Stimulated activated memory B cell treated with anti-CD40 and anti-IgM and Interleukin-4, amounts not matched to agents 10 μg/mL and 1 μg/mL and 100 μg/mL, for 72 hours (primary cell): ENCODE measurements around the gene TJP2.

Source experiments
- ATAC-seq: fragments of 150-1000 bp; cut with Tn5 transposase; 2 replicates; pipeline ENCODE4 v1.10.0; 2021
- H3K27ac Mint-ChIP-seq: one replicate; pipeline ENCODE4 v1.8.0; 2022; ENCODE audit warnings: mild to moderate bottlenecking, mixed read lengths
- H3K27me3 Mint-ChIP-seq: one replicate; pipeline ENCODE4 v1.8.0; 2022; ENCODE audit warnings: mixed read lengths
- H3K36me3 Mint-ChIP-seq: one replicate; pipeline ENCODE4 v1.8.0; 2022; ENCODE audit warnings: mixed read lengths
- H3K4me1 Mint-ChIP-seq: one replicate; pipeline ENCODE4 v1.8.0; 2022; ENCODE audit warnings: mixed read lengths
- H3K4me3 Mint-ChIP-seq: one replicate; pipeline ENCODE4 v1.8.0; 2022; ENCODE audit warnings: mild to moderate bottlenecking, moderate library complexity, mixed read lengths
- H3K9me3 Mint-ChIP-seq: one replicate; pipeline ENCODE4 v1.8.0; 2022; ENCODE audit warnings: mixed read lengths

TJP2 gene

DNA sequence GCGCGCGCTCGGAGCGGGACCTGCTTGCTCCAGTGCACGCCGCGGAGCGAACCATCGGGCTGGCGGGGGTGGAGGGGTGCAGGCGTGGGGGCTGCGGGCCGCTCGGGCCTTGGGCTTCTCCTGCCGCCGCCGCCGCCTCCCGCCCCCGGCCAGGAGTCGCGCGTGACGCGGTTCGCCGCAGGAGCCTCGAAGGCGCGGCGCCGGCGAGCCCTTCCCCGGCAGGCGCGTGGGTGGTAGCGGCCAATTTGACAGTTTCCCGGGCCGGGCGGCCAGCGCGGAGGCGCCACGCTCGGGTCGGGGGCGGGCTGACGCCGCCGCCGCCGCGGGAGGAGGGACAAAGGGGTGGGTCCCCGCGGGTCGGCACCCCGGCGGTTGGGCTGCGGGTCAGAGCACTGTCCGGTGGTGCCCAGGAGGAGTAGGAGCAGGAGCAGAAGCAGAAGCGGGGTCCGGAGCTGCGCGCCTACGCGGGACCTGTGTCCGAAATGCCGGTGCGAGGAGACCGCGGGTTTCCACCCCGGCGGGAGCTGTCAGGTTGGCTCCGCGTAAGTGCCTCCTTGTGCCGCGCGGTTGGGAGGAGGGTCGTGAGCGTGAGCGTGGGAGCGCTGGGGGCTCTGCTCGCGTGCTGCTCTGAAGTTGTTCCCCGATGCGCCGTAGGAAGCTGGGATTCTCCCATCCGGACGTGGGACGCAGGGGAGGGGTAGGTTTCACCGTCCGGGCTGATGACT, at the start of gene TJP2:
Gene TJP2 (plus strand): TSS at position 387 of the 725 bp plus-strand sequence. CDS start 96 bp downstream, at position 483.
- peaks cover 33% of the 10 kb centered on the region for H3K4me1 Mint-ChIP-seq
- peak within 1 kb of the TSS; percentile 95 for H3K27ac Mint-ChIP-seq
- H3K4me3 Mint-ChIP-seq, result peak within 1 kb of the TSS; percentile 91
- peak; percentile 52 for ATAC-seq
- H3K27me3 Mint-ChIP-seq, result peaks cover 29% of the 10 kb centered on the region
- no peaks in the 10 kb centered on the region for H3K36me3 Mint-ChIP-seq
- H3K9me3 Mint-ChIP-seq, result no peaks in the 10 kb centered on the region

DNA sequence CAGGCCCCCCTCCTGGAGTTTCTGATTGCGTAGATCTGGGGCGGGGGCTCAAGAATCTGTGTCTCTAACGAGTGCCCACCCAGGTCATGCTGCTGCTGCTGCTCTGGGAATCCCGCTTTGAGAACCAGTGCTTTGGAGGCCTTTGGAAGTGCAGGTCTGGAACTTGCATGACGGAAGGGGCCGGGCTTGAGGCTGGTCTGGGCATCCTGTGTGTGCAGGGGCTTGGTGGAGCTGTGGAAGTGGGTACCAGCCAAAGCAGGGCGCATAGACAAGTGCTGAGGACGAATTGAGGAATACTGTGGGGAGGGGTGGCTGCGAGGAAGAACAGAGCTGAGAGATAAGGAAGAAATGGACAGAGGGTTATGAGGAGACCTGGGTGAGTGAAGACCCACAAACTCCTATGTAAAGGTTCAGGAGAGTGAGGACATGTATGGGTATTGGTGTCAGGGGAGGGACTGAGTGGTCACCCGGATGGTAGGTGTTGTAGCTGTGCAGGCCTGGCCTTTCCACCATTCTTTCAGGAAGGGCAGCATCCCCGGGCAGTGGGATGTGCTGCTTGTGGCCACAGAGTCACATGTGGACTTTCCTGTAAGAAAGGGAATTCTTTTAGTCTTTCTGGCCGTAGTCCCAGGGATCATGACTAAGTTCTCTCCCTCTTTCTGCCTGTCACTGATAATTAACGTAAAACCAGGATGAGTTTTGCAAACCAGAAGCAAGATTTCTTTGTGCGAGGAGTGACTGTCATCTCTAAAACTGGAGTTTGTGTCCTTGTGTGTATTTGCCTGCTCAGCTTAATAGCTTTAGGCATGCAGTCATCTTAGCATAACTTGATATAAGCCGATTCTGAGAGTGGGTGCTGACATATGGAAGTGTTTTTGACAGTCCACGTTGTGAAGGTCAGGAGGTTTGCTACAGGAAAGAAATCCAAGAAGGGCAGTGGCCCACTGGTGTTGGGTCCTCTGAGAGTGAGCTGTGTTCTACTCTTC, 43.3 kb upstream of the TJP2 start:
- H3K4me3 Mint-ChIP-seq, result no peak overlapping the region
- no peaks in the 10 kb centered on the region for H3K9me3 Mint-ChIP-seq
- H3K36me3 Mint-ChIP-seq, result peaks cover 6% of the 10 kb centered on the region
- H3K4me1 Mint-ChIP-seq, result no peaks in the 10 kb centered on the region
- H3K27ac Mint-ChIP-seq, result no peak overlapping the region
- peaks cover 17% of the 10 kb centered on the region for H3K27me3 Mint-ChIP-seq
- ATAC-seq, result no peak

DNA sequence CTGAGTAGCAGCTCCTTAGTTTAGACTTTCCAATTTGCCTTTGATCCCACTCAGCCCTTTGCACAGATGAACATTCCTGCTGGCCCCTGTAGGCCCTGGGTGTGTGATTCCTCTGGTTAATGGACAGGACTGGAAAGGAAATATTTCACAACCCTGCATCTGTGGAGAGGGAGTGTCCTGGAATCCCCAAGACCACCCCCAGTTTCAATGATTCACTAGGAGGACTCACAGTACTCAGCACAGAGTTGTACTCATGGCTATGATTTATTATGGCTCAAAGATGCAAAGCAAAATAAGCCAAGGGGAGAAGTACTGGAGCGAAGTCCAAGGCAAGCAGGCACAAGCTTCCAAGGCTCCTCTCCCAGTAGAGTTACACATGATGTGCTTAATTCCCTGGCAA, 42.4 kb upstream of the TJP2 start:
- no peaks in the 10 kb centered on the region for H3K4me1 Mint-ChIP-seq

DNA sequence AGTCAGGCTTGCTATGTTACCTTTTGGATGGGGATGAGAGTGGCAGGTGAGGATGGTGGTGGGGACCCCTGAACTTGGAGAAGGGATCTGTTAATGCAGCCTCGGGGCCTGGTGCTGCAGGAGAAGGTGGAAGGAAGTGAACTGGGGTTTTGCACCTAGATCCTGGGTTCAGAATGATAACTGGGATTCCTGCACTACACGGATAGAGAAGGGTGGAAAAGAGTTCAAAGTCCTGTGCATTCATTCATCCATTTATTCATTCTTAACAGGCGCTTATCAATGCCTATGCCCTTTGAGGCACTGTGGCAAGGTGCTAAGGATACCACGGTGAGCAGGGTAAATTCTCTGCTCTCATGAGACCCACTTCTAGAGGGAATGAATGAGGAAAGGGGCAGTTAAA, 41.7 kb upstream of the TJP2 start:
- H3K4me3 Mint-ChIP-seq, result no peak overlapping the region
- H3K9me3 Mint-ChIP-seq, result no peaks in the 10 kb centered on the region
- no peak overlapping the region for H3K27ac Mint-ChIP-seq
- H3K27me3 Mint-ChIP-seq, result peaks cover 17% of the 10 kb centered on the region
- H3K36me3 Mint-ChIP-seq, result peaks cover 6% of the 10 kb centered on the region
- no peaks in the 10 kb centered on the region for H3K4me1 Mint-ChIP-seq
- no peak for ATAC-seq

More for the DNA sequence above, 42.4 kb upstream of the TJP2 start:
- Mint-ChIP-seq H3K4me3 (no peak overlapping the region), H3K27me3 (peaks cover 17% of the 10 kb centered on the region), H3K27ac (no peak overlapping the region), H3K36me3 (peaks cover 6% of the 10 kb centered on the region), H3K9me3 (no peaks in the 10 kb centered on the region)
- no peak for ATAC-seq

DNA sequence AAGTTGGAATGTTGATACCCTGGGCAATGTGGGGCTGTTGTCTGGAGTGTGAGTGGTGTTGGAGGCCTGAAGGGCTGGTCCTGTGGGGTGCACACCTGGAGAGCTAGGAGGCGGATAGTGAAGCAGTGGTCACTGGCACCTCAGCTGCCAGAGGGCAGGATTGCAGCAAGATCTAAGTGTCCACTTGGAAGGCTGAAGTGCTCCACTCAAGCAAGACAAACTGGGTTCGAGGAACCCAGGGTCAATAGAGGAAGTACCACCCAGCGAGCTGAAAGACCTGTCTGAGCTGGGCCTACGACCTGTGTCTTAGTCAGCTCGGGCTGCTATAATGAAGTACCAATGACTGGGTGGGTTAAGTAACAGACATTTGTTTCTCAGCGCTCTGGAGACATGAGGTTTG, 39.7 kb upstream of the TJP2 start:
- Mint-ChIP-seq H3K4me3 (no peak overlapping the region), H3K27ac (no peak overlapping the region), H3K27me3 (peaks cover 17% of the 10 kb centered on the region), H3K36me3 (peaks cover 6% of the 10 kb centered on the region), H3K9me3 (no peaks in the 10 kb centered on the region), H3K4me1 (no peaks in the 10 kb centered on the region)
- ATAC-seq, result no peak

DNA sequence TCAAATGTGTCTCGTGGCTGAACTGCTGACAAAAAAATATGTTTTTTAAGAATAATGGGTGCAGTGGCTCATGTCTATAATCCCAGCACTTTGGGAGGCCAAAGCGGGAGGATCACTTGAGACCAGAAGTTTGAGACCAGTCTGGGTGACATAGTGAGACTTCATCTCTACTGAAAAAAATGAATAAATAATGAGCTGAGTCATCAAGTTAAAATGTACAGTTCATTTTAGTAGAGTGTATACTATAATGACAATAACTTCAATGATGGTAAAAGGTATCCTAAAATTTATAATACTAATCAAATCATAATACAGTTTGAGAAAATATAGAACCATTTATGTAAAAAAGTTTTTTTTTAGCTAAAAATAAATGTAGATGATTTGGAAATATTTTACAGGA, 37.9 kb upstream of the TJP2 start:
- Mint-ChIP-seq H3K27me3 (peaks cover 8% of the 10 kb centered on the region), H3K27ac (no peak overlapping the region), H3K4me1 (no peaks in the 10 kb centered on the region), H3K4me3 (no peak overlapping the region), H3K36me3 (peaks cover 6% of the 10 kb centered on the region), H3K9me3 (no peaks in the 10 kb centered on the region)
- no peak for ATAC-seq

DNA sequence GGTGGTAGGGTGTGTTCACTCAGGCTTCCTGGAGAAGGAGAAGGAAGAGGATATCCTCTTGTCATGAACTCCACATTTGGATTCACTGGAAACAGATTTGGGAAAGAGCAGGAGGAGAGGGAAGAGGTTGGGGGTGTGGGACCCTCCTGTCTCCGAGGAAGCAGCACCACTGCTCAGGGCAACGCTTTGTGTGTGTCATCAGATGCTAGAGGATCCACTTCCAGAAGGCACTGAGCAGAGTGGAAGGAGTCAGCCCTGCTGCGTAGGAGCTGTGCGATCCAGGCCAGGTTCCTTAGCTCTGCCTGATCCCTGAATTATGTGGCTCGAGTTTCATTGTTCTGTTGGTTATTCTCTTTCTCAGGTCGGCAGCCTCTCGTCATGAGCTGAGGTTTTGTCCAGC, 37.3 kb upstream of the TJP2 start:
- no peak for ATAC-seq
- peaks cover 6% of the 10 kb centered on the region for H3K36me3 Mint-ChIP-seq
- H3K9me3 Mint-ChIP-seq, result no peaks in the 10 kb centered on the region
- no peak overlapping the region for H3K4me3 Mint-ChIP-seq
- peaks cover 8% of the 10 kb centered on the region for H3K27me3 Mint-ChIP-seq
- no peak overlapping the region for H3K27ac Mint-ChIP-seq
- no peaks in the 10 kb centered on the region for H3K4me1 Mint-ChIP-seq

DNA sequence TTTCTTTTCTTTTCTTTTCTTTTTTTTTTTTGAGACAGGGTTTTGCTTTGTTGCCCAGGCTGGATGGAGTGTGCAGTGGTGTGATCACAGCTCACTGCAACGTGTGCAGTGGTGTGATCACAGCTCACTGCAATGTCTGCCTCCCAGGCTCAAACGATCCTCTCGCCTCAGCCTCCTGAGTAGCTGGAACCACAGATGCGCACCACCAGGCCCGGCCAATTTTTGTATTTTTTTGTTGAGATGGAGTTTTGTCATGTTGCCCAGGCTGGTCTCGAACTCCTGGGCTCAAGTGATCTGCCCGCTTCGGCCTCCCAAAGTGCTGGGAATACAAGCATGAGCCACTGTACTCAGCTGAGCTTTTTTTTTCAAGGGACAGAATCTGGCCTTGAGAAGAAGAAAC, 36.8 kb upstream of the TJP2 start:
- Mint-ChIP-seq H3K27ac (no peak overlapping the region), H3K9me3 (no peaks in the 10 kb centered on the region), H3K27me3 (peaks cover 8% of the 10 kb centered on the region), H3K4me3 (no peak overlapping the region), H3K4me1 (no peaks in the 10 kb centered on the region), H3K36me3 (peaks cover 6% of the 10 kb centered on the region)
- ATAC-seq, result no peak

DNA sequence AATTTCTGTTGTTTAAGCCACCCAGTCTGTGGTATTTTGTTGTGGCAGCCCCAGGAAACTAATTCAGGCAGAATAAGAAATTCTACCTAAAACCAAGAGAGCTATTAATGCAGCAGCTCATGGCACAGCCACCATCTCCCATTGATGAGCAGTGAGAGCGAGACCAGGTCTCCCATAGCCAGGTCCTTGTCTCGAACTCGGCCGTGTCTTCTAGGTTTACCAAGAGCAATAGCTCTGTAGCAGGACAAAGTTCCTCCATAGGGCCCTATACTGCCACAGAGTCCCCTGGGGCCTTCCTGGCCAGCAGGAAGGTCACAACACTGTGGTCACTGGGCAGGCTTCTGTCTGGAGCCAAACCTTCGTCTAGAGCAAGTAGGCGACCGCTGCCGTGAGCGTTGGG, 34.5 kb upstream of the TJP2 start:
- Mint-ChIP-seq H3K4me1 (no peaks in the 10 kb centered on the region), H3K27me3 (no peaks in the 10 kb centered on the region), H3K36me3 (no peaks in the 10 kb centered on the region), H3K4me3 (no peak overlapping the region), H3K9me3 (no peaks in the 10 kb centered on the region), H3K27ac (no peak overlapping the region)
- ATAC-seq, result no peak

DNA sequence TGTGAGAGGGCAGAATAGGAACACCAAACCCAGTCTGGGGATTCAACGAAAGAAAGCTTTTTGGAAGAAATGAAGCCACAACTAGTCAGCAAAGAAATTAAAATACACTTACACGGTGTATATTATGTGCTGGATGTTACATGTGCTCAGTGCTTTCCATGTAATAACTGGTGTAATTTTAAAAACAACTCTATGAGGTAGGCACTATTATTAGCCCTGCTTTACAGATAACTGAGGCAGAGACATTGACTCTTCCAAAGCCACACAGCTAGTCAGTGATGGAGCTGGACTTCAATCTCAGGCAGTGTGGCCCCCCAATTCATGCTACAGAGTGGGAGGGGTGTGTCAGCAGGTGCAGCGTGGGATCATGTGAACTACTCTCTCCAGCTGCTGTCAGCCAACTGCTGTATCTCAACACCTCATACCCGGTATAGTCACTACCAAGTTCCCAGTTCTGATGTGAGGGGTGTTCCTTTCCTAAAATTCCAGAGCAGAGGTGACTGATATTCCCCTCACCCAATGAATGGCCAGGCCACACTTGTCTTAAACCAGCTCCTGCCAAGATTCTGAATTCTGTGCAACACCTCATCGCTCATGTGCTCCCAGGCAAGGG, 33.8 kb upstream of the TJP2 start:
- no peak overlapping the region for H3K27ac Mint-ChIP-seq
- no peak for ATAC-seq
- H3K27me3 Mint-ChIP-seq, result no peaks in the 10 kb centered on the region
- no peak overlapping the region for H3K4me3 Mint-ChIP-seq
- H3K36me3 Mint-ChIP-seq, result no peaks in the 10 kb centered on the region
- H3K4me1 Mint-ChIP-seq, result no peaks in the 10 kb centered on the region
- H3K9me3 Mint-ChIP-seq, result no peaks in the 10 kb centered on the region

DNA sequence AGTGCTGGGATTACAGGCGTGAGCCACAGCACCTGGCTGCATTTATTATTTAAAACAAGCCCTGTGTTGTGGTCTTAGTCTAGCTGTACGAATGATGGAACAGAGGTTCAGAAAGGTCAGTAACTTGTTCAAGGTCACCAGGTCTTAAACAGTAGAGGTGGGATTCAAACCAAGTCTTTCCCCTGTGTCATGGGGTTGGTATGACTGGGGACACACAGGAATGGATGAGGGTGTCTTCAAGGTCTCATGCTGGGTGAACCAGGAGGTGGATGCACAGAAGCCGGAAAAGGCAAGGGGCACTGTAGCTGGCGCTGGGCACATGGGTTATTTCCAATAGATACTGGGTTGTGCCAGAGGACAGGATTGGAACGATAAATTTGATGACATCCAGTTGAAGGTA, 32.2 kb upstream of the TJP2 start:
- no peaks in the 10 kb centered on the region for H3K36me3 Mint-ChIP-seq
- H3K27ac Mint-ChIP-seq, result no peak overlapping the region

DNA sequence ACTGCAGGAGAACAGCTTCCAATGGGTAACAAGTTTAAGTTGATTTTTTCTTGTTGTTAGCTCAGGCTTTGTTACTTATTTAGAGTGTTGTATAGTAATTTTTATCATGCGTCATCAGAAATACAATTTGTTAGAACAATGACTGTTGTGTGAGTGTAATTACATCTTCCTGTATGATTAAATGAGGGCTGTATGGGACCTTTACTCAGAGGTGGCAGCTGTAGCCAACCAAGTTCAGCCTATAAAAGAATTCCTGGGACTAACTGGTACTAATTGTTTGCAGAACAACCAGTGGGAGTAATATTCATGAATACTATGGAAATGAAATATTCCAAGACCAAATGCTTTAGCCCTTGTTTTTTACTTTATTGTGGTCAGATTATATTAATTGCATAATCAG, 30.8 kb upstream of the TJP2 start:
- no peak for ATAC-seq
- no peaks in the 10 kb centered on the region for H3K27me3 Mint-ChIP-seq
- no peak overlapping the region for H3K27ac Mint-ChIP-seq
- no peaks in the 10 kb centered on the region for H3K4me1 Mint-ChIP-seq
- no peaks in the 10 kb centered on the region for H3K36me3 Mint-ChIP-seq
- H3K9me3 Mint-ChIP-seq, result no peaks in the 10 kb centered on the region
- no peak overlapping the region for H3K4me3 Mint-ChIP-seq

More for the DNA sequence above, 32.2 kb upstream of the TJP2 start:
- H3K4me1 Mint-ChIP-seq, result no peaks in the 10 kb centered on the region
- no peak overlapping the region for H3K4me3 Mint-ChIP-seq
- ATAC-seq, result no peak
- no peaks in the 10 kb centered on the region for H3K27me3 Mint-ChIP-seq
- H3K9me3 Mint-ChIP-seq, result no peaks in the 10 kb centered on the region

DNA sequence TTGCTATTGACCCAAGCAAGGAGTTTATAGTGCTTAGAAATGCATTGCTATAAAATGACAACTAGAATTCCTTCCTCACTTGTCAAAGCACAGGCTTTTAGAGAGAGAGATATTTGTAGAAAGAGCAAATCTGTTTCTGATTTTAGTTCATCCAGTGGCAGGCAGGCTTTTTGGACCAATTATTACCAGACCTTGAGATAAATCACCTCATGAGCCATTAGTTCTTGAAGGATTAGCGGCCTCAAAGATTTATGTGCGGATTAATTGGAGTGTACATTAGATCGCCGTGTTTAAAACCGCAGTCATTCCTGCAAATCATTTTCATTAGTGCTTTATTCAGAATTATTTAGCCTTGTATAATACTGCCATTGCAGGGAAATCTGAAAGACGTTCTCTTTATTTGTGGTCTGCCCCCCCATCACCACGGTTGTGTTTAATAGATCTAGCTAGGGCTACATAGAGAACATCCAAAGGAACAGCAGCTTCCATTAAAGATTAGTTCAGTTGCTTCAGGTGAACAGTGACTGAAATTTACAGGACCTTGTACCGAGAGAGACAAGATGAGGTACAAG, 28.8 kb upstream of the TJP2 start:
- Mint-ChIP-seq H3K27me3 (no peaks in the 10 kb centered on the region), H3K36me3 (no peaks in the 10 kb centered on the region), H3K4me1 (no peaks in the 10 kb centered on the region), H3K27ac (no peak overlapping the region), H3K9me3 (no peaks in the 10 kb centered on the region), H3K4me3 (no peak overlapping the region)
- ATAC-seq, result no peak

DNA sequence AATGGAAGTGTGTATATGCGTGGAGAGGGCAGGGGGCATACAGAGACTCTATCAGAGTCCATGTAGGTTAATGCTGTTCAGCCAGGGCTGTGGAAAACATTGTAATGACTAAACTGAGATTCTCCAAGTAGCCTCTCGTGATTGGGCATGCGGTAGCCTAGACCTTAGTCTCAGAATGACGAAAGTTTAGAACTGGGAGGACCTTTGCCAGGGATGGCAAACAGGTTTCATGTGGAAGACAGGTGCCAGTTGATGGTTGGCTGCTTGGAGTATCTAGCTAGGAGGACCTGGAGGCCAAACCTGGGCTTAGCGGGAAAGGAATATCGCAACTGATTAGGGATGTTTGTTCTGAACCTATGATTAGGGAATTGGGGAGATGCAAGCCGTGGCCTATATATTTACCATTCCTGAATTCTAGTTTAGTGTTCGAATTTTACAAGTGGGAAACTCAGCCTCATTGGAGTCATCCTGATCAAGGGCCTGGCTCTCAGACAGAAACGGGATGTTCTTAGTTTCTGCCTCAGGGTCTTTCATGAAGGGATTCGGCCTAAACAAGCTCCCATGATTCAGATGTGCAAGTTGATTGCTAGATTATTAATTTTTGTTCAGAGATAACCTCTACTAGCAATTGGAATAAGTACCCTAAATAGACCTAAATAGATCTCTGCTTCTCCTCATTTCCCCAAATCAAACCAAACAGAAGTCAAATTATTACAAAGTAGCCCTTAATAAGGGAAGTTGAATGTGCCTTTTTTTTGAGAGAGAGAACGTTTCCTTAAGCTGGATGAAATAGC, 26.8 kb upstream of the TJP2 start:
- no peaks in the 10 kb centered on the region for H3K9me3 Mint-ChIP-seq

More for the DNA sequence above, 26.8 kb upstream of the TJP2 start:
- H3K4me1 Mint-ChIP-seq, result no peaks in the 10 kb centered on the region
- peaks cover 15% of the 10 kb centered on the region for H3K36me3 Mint-ChIP-seq
- H3K4me3 Mint-ChIP-seq, result no peak overlapping the region
- no peak for ATAC-seq
- H3K27me3 Mint-ChIP-seq, result no peaks in the 10 kb centered on the region
- H3K27ac Mint-ChIP-seq, result no peak overlapping the region
